GM21737 (cell line): ENCODE results near the gene MAGEF1.

Experiments
- ATAC-seq: cut with Tn5 transposase; IDR thresholded peaks from one replicate; pipeline ENCODE4 v1.9.1; 2021; ENCODE audit warnings: mild to moderate bottlenecking, moderate library complexity; ENCODE audit not compliant: unreplicated experiment

Gene MAGEF1

GRCh38 chr3:184672977-184673870, 38.6 kb downstream of the MAGEF1 start:
- ATAC-seq: no peak

GRCh38 chr3:184672335-184672734, 39.5 kb downstream of the MAGEF1 start:
- no peak for ATAC-seq

- no peak for ATAC-seq
Measured at GRCh38 chr3:184670091-184670602, 41.7 kb downstream of the MAGEF1 start.

- no peak for ATAC-seq
Measured at GRCh38 chr3:184669578-184669977, 42.3 kb downstream of the MAGEF1 start.

- ATAC-seq: no peak
Measured at GRCh38 chr3:184666442-184666841, 45.4 kb downstream of the MAGEF1 start.

- no peak for ATAC-seq
Measured at GRCh38 chr3:184665101-184665500, 46.8 kb downstream of the MAGEF1 start.

- no peak for ATAC-seq
Measured at GRCh38 chr3:184663756-184664155, 48.1 kb downstream of the MAGEF1 start.

GRCh38 chr3:184663356-184663755, 48.5 kb downstream of the MAGEF1 start:
- no peak for ATAC-seq

- no peak for ATAC-seq
Measured at GRCh38 chr3:184662187-184662586, 49.7 kb downstream of the MAGEF1 start.

- ATAC-seq: no peak
Measured at GRCh38 chr3:184660931-184661330, 50.9 kb downstream of the MAGEF1 start.
